HG02840 (cell line): ENCODE measurements around the gene BPTF.
A peak's percentile ranks its signal among the peaks of the same experiment; 100 is the strongest.
"Not testable (repeated sequence)": the region's sequence is repeated elsewhere in the genome, so short reads cannot be mapped to it uniquely, and the experiment has no call there.

Experiments used
- ATAC-seq: cut with Tn5 transposase; IDR thresholded peaks from one replicate; pipeline ENCODE4 v1.9.1; 2021; ENCODE audit warnings: mild to moderate bottlenecking, moderate library complexity, moderate number of reproducible peaks; ENCODE audit not compliant: unreplicated experiment, low FRiP score

Gene BPTF

GRCh38 chr17:67959510-67959909, 134.2 kb downstream of the BPTF start:
- no peak for ATAC-seq

- ATAC-seq: not testable (repeated sequence)
These were observed 135.0 kb downstream of the BPTF start for GRCh38 chr17:67960276-67960675.

- not testable (repeated sequence) for ATAC-seq
These were observed 136.9 kb downstream of the BPTF start for GRCh38 chr17:67962156-67962555.

- not testable (repeated sequence) for ATAC-seq
These were observed 137.9 kb downstream of the BPTF start for GRCh38 chr17:67963145-67963572.

GRCh38 chr17:67970783-67971182, 145.5 kb downstream of the BPTF start:
- ATAC-seq: no peak

- no peak for ATAC-seq
These were observed 148.9 kb downstream of the BPTF start for GRCh38 chr17:67974185-67974584.

- no peak for ATAC-seq
These were observed 149.3 kb downstream of the BPTF start for GRCh38 chr17:67974598-67975066.

- not testable (repeated sequence) for ATAC-seq
These were observed 151.0 kb downstream of the BPTF start for GRCh38 chr17:67976306-67976705.

GRCh38 chr17:67980456-67980855, 155.2 kb downstream of the BPTF start:
- no peak for ATAC-seq

GRCh38 chr17:67980883-67981282, 155.6 kb downstream of the BPTF start:
- not testable (repeated sequence) for ATAC-seq

GRCh38 chr17:67982034-67982640, 156.8 kb downstream of the BPTF start:
- ATAC-seq: no peak

GRCh38 chr17:67982686-67983382, 157.5 kb downstream of the BPTF start:
- ATAC-seq: no peak

- no peak for ATAC-seq
These were observed 158.0 kb downstream of the BPTF start for GRCh38 chr17:67983383-67983688.

GRCh38 chr17:67990909-67991308, 165.6 kb downstream of the BPTF start:
- ATAC-seq: no peak

- no peak for ATAC-seq
These were observed 167.3 kb downstream of the BPTF start for GRCh38 chr17:67992548-67993152.

- peak; percentile 71 for ATAC-seq
These were observed 168.1 kb downstream of the BPTF start for GRCh38 chr17:67993153-67993997.

GRCh38 chr17:67993998-67994361, 168.7 kb downstream of the BPTF start:
- ATAC-seq: peak; percentile 4

- no peak for ATAC-seq
These were observed 169.7 kb downstream of the BPTF start for GRCh38 chr17:67994817-67995569.

- no peak for ATAC-seq
These were observed 170.4 kb downstream of the BPTF start for GRCh38 chr17:67995570-67996263.
